IMR-90 (cell line): ENCODE data around the gene AHCYL2.

Experiments
- BHLHE40 ChIP-seq: fragments of 150-350 bp; IDR thresholded peaks from 2 replicates; pipeline ENCODE4 v1.6.1; 2016; ENCODE audit warnings: mild to moderate bottlenecking, low read depth, low read length
- FOS ChIP-seq: fragments of 150-350 bp; IDR thresholded peaks from 2 replicates; pipeline ENCODE4 v1.6.1; 2016; ENCODE audit warnings: low read depth, low read length
- NFE2L2 ChIP-seq: fragments of 150-350 bp; IDR thresholded peaks from 2 replicates; pipeline ENCODE4 v1.6.1; 2016; ENCODE audit warnings: low read depth, mild to moderate bottlenecking, low read length
- POLR2A ChIP-seq: IDR thresholded peaks from 2 replicates; pipeline ENCODE4 v1.6.1; 2012; ENCODE audit warnings: mild to moderate bottlenecking, low read depth, low read length
- RFX5 ChIP-seq: IDR thresholded peaks from 2 replicates; pipeline ENCODE4 v1.8.0; 2012; ENCODE audit warnings: low read depth, mild to moderate bottlenecking, low read length, moderate library complexity
- TF ChIP-seq, protein P1 (sequence below): conservative IDR thresholded peaks from 2 replicates; pipeline ENCODE4 v1.5.1; 2012; ENCODE audit warnings: mild to moderate bottlenecking, low read depth, low read length, improper control_type of control experiment

DNA sequence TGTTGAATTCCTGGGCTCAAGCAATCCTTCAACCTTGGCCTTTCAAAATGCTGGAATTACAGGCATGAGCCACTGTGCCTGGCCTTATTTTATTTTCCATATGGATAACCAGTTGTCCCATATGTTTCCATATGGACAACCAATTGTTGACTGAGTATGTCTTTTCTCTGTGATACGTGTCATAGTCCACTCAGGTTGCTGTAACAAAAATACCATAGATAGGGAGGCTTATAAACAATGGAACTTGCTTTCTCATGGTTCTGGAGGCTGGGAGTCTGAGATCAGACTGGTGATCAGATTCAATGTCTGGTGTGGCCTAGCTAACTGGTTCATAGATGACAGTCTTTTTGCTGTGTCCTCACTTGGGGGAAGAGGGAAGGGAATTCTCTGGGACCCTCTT is 19.4 kb downstream of the AHCYL2 start:
- TF ChIP-seq, protein P1, sequence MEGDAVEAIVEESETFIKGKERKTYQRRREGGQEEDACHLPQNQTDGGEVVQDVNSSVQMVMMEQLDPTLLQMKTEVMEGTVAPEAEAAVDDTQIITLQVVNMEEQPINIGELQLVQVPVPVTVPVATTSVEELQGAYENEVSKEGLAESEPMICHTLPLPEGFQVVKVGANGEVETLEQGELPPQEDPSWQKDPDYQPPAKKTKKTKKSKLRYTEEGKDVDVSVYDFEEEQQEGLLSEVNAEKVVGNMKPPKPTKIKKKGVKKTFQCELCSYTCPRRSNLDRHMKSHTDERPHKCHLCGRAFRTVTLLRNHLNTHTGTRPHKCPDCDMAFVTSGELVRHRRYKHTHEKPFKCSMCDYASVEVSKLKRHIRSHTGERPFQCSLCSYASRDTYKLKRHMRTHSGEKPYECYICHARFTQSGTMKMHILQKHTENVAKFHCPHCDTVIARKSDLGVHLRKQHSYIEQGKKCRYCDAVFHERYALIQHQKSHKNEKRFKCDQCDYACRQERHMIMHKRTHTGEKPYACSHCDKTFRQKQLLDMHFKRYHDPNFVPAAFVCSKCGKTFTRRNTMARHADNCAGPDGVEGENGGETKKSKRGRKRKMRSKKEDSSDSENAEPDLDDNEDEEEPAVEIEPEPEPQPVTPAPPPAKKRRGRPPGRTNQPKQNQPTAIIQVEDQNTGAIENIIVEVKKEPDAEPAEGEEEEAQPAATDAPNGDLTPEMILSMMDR, result no peak
- TF ChIP-seq NFE2L2, result no peak
- no peak for TF ChIP-seq RFX5
- TF ChIP-seq POLR2A, result no peak
- TF ChIP-seq FOS, result no peak
- TF ChIP-seq BHLHE40, result no peak
